Mesendoderm (in vitro differentiated cells): ENCODE measurements around the gene HECTD1. TPM values are rescaled to one million over a fixed set of nuclear protein-coding genes. Genes with fewer than 3 reads are reported as not detected.
A peak's percentile ranks its signal among the peaks of the same experiment; 100 is the strongest.
"Not testable (repeated sequence)": the region's sequence is repeated elsewhere in the genome, so short reads cannot be mapped to it uniquely, and the experiment has no call there.

Experiments
- DNase-seq: peaks from one replicate; pipeline ENCODE4 v3.0.0; 2013
- H2AK5ac ChIP-seq: 2 replicates; pipeline ENCODE4 v1.6.1; 2013; ENCODE audit warnings: low read length, inconsistent platforms
- H2BK120ac ChIP-seq: 2 replicates; pipeline ENCODE4 v1.6.1; 2013; ENCODE audit warnings: low read depth, mild to moderate bottlenecking, low read length, moderate library complexity, mixed read lengths
- H2BK15ac ChIP-seq: replicated peaks from 2 replicates; pipeline ENCODE4 v1.6.1; 2013; ENCODE audit warnings: low read depth, mild to moderate bottlenecking, moderate library complexity
- H2BK5ac ChIP-seq: 2 replicates; pipeline ENCODE4 v1.6.1; 2013; ENCODE audit warnings: low read length, inconsistent platforms
- H3K18ac ChIP-seq: 2 replicates; pipeline ENCODE4 v1.6.1; 2013; ENCODE audit warnings: mild to moderate bottlenecking, low read length, mixed read lengths
- H3K23ac ChIP-seq: one replicate; pipeline ENCODE4 v1.6.1; 2013; ENCODE audit warnings: low read length
- H3K27ac ChIP-seq: 2 replicates; pipeline ENCODE4 v1.5.1; 2013; ENCODE audit warnings: low read depth, mild to moderate bottlenecking, inconsistent platforms, low read length, moderate library complexity
- H3K27me3 ChIP-seq: 2 replicates; pipeline ENCODE4 v1.6.1; 2013; ENCODE audit warnings: low read length, control low read depth, mild to moderate bottlenecking, inconsistent platforms; ENCODE audit not compliant: insufficient read depth, poor library complexity
- H3K36me3 ChIP-seq: 2 replicates; pipeline ENCODE4 v1.6.1; 2013; ENCODE audit warnings: low read length, inconsistent platforms; ENCODE audit not compliant: control insufficient read depth, insufficient read depth
- H3K4ac ChIP-seq: one replicate; pipeline ENCODE4 v1.6.1; 2013; ENCODE audit warnings: low read depth, mild to moderate bottlenecking, low read length, moderate library complexity
- H3K4me1 ChIP-seq: 2 replicates; pipeline ENCODE4 v1.6.1; 2013; ENCODE audit warnings: low read depth, low read length, inconsistent platforms; ENCODE audit not compliant: control insufficient read depth
- H3K4me2 ChIP-seq: 2 replicates; pipeline ENCODE4 v1.6.1; 2013; ENCODE audit warnings: low read length
- H3K4me3 ChIP-seq: 2 replicates; pipeline ENCODE4 v1.5.1; 2013; ENCODE audit warnings: mild to moderate bottlenecking, low read length
- H3K56ac ChIP-seq: one replicate; pipeline ENCODE4 v1.6.1; 2013; ENCODE audit warnings: low read length
- H3K79me1 ChIP-seq: 2 replicates; pipeline ENCODE4 v1.6.1; 2013; ENCODE audit warnings: low read length, inconsistent platforms
- H3K79me2 ChIP-seq: 2 replicates; pipeline ENCODE4 v1.6.1; 2013; ENCODE audit warnings: mild to moderate bottlenecking, low read length; ENCODE audit not compliant: control insufficient read depth, insufficient read depth
- H3K9ac ChIP-seq: 2 replicates; pipeline ENCODE4 v1.6.1; 2013; ENCODE audit warnings: low read length, inconsistent platforms
- H4K5ac ChIP-seq: one replicate; pipeline ENCODE4 v1.6.1; 2013; ENCODE audit warnings: low read length
- H4K8ac ChIP-seq: one replicate; pipeline ENCODE4 v1.6.1; 2013; ENCODE audit warnings: low read depth, mild to moderate bottlenecking, control low read depth, low read length, moderate library complexity
- WGBS: extraction: QIAGEN DNeasy Blood & Tissue Kit; methylation state at CpG from one replicate; pipeline ENCODE4 v1.1.7; 2013; ENCODE audit warnings: low lambda C conversion rate, missing lambda C conversion rate; ENCODE audit not compliant: insufficient coverage; ENCODE audit errors: extremely low coverage; 5-methylcytosine and 5-hydroxymethylcytosine counted together
- polyA plus RNA-seq, 2 experiments: library from polyadenylated mRNA; stranded (reverse); fragments of 200-250 nt; gene quantifications; one replicate each; pipeline ENCODE4 v1.2.3, GENCODE V29; 2013

The HECTD1 gene
- 41.3 TPM for polyA plus RNA-seq (2013, experiment 1 of 2)
- polyA plus RNA-seq (2013, experiment 2 of 2): 41.1 TPM

DNA sequence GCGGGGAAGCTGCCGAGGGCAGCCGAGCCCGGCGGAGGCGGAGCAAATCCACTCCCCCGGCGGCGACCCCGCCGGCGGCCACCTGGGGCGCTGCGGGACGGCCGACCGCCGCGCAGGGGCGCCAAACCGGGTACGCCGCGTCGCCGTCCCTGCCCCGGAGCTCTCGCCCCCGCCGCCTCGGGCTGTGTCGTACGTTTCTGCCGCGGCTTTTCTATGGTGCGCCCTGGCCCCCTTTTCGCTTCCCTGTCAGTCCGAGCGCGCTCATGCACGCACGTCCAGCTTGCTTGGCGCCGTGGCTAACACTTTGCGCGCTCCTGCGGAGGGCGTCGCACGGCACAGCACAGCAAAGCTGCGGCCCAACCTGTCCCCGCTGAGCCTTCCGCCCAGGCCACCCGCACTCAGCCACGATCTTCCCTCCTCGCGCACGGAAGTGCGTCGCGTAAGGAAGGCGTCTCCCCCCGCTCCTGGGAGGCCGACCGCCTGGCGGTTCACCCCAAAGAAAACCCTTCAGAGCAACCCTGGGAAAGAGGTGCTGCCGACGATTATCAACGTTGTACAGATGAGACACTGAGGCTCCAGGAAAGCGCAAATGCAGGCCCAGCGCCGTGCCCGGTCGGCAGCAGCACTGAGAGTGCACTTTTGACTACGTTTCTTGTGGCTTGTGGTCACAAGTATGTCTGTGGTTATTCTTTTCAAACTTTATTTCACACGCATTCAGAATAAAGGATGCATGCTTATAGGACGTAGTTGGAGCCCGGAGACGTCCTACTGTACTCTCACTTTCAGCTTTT lies at the start of gene HECTD1:
TSS of gene HECTD1 (minus strand) at position 39 of the 791 bp plus-strand sequence. CDS start 1,857 bp downstream, outside the sequence.
- peak within 1 kb of the TSS; percentile 95 for H2BK5ac ChIP-seq
- peak within 1 kb of the TSS; percentile 78 for H3K4me2 ChIP-seq
- peak within 1 kb of the TSS; percentile 93 for H3K27ac ChIP-seq
- peak within 1 kb of the TSS; percentile 93 for H3K18ac ChIP-seq
- peaks cover 4% of the 10 kb centered on the region for H3K79me1 ChIP-seq
- peak; percentile 93 for DNase-seq
- H3K9ac ChIP-seq: peak within 1 kb of the TSS; percentile 97
- peak within 1 kb of the TSS; percentile 95 for H3K4me3 ChIP-seq
- peak within 1 kb of the TSS; percentile 59 for H4K5ac ChIP-seq
- H3K79me2 ChIP-seq: peaks cover 16% of the 10 kb centered on the region
- no peaks in the 10 kb centered on the region for H3K27me3 ChIP-seq
- H2BK120ac ChIP-seq: peak within 1 kb of the TSS; percentile 61
- H3K56ac ChIP-seq: peak within 1 kb of the TSS; percentile 98
- H3K36me3 ChIP-seq: no peaks in the 10 kb centered on the region
- no CpG with 5 or more reads among the region's 79 CpGs for WGBS
- peak within 1 kb of the TSS; percentile 83 for H3K23ac ChIP-seq
- H2AK5ac ChIP-seq: no peak within 1 kb of the TSS
- peak within 1 kb of the TSS; percentile 93 for H4K8ac ChIP-seq
- no peaks in the 10 kb centered on the region for H3K4me1 ChIP-seq
- H2BK15ac ChIP-seq: no peak within 1 kb of the TSS
- peak within 1 kb of the TSS; percentile 83 for H3K4ac ChIP-seq

DNA sequence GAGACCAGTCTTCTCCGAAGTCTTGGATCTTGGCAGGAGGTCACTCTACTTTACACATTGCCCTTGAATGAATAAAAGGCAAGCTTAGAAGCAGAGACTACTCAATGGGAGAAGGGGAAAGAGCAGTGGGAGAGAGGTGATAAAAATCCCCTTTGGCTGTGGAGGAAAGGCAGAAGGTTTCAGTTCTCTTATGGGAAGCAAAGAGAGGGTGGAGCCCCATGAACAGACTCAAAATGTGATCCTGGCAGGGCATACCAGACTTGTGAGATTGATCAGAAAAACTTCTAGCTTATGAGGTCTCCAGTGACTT lies 49.6 kb upstream of the HECTD1 start:
- no peak overlapping the region for H3K27ac ChIP-seq
- no peak overlapping the region for H2BK120ac ChIP-seq
- no peak overlapping the region for H4K5ac ChIP-seq
- no peak overlapping the region for H3K4ac ChIP-seq
- WGBS: no CpG with 5 or more reads among the region's 1 CpG
- no peak overlapping the region for H3K9ac ChIP-seq
- H4K8ac ChIP-seq: no peak overlapping the region
- H2AK5ac ChIP-seq: no peak overlapping the region
- H3K79me1 ChIP-seq: no peaks in the 10 kb centered on the region
- no peaks in the 10 kb centered on the region for H3K4me1 ChIP-seq
- H3K56ac ChIP-seq: no peak overlapping the region
- H3K79me2 ChIP-seq: no peaks in the 10 kb centered on the region
- no peak overlapping the region for H3K4me2 ChIP-seq
- no peak overlapping the region for H3K18ac ChIP-seq
- DNase-seq: no peak
- no peak overlapping the region for H3K4me3 ChIP-seq
- no peak overlapping the region for H2BK15ac ChIP-seq
- no peak overlapping the region for H3K23ac ChIP-seq
- no peak overlapping the region for H2BK5ac ChIP-seq
- H3K27me3 ChIP-seq: no peaks in the 10 kb centered on the region
- H3K36me3 ChIP-seq: no peaks in the 10 kb centered on the region

DNA sequence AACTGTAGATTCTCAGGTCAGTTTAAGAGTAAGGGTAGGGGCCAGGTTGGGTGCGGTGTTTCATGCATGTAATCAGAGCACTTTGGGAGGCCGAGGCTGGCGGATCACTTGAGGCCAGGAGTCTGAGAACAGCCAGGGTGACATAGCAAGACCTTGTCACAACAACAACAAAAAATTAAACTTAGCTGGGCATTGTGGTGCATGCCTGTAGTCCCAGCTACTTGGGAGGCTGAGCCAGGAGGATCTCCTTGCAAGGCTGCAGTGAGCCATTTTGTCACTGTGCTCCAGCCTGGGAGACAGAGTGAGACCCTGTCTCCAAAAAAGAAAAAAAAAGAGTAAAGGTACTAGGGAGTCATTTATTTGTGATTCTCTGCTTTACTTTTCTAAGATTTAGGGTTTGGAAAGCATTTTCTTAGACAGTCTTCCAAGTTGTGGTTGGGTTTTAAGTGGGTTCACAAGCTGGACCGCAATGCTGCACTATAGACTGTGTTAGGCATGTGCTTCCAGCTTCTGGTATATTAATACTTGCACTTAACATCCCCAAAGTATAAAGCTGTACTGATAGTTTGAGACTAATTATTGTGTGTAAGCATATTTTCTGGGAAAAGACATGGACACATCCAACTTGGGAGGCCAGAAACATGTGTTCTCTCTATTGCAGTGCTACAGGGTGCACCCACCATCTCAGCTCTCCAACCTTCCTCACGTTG lies 49.1 kb upstream of the HECTD1 start:
- Histone ChIP-seq H3K4me3 (no peak overlapping the region), H2BK15ac (no peak overlapping the region), H3K4ac (no peak overlapping the region), H2BK120ac (no peak overlapping the region), H3K56ac (no peak overlapping the region), H4K5ac (no peak overlapping the region), H3K79me2 (no peaks in the 10 kb centered on the region), H2AK5ac (no peak overlapping the region), H2BK5ac (no peak overlapping the region), H3K4me1 (no peaks in the 10 kb centered on the region), H3K79me1 (no peaks in the 10 kb centered on the region), H4K8ac (no peak overlapping the region), H3K18ac (no peak overlapping the region), H3K23ac (no peak overlapping the region), H3K27me3 (no peaks in the 10 kb centered on the region), H3K4me2 (no peak overlapping the region), H3K9ac (no peak overlapping the region), H3K36me3 (no peaks in the 10 kb centered on the region), H3K27ac (no peak overlapping the region)
- no CpG with 5 or more reads among the region's 5 CpGs for WGBS
- DNase-seq: no peak

DNA sequence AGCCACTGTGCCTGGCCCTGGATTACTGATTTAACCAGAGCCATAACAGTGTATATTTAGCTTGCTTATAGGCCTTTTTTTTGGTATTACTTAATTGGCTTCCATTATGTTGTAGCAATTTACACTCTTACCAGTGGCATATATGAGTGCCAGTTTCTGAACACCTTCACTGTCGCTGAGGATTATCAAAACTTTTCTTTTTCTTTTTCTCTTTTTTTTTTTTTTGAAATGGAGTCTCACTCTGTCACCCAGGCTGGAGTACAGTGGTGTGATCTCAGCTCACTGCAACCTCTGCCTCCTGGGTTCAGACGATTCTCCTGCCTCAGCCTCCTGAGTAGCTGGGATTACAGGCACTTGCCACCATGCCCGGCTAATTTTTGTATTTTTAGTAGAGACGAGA lies 48.3 kb upstream of the HECTD1 start:
- not testable (repeated sequence) for H4K8ac ChIP-seq, DNase-seq, H3K4me3 ChIP-seq, H3K79me2 ChIP-seq, H3K4me2 ChIP-seq, H3K4me1 ChIP-seq, H3K27me3 ChIP-seq, H3K23ac ChIP-seq, H2AK5ac ChIP-seq, H3K9ac ChIP-seq, H3K18ac ChIP-seq, H2BK120ac ChIP-seq, H3K27ac ChIP-seq, H3K56ac ChIP-seq, H2BK5ac ChIP-seq, H3K36me3 ChIP-seq, H3K4ac ChIP-seq, H3K79me1 ChIP-seq, H2BK15ac ChIP-seq, H4K5ac ChIP-seq
- no CpG with 5 or more reads among the region's 4 CpGs for WGBS

DNA sequence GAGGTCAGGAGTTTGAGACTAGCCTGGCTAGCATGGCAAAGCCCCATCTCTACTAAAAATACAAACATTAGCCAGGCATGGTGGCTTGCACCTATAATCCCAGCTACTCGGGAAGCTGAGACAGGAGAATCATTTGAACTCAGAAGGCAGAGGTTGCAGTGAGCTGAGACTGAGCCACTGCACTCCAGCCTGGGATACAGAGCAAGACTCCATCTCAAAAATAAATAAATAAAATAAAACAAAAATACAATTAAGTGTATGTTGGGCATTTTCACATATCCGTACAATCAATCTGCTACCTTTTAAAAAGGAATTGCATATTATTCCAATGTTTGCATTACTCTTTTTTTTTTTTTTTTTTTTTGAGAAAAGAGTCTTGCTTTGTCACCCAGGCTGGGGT lies 47.7 kb upstream of the HECTD1 start:
- Histone ChIP-seq H4K8ac (no peak overlapping the region), H3K9ac (no peak overlapping the region), H3K79me1 (no peaks in the 10 kb centered on the region), H3K79me2 (no peaks in the 10 kb centered on the region), H2AK5ac (no peak overlapping the region), H3K56ac (no peak overlapping the region), H2BK120ac (no peak overlapping the region), H3K4ac (no peak overlapping the region), H2BK5ac (no peak overlapping the region), H3K27ac (no peak overlapping the region), H2BK15ac (no peak overlapping the region), H3K36me3 (no peaks in the 10 kb centered on the region), H3K18ac (no peak overlapping the region), H4K5ac (no peak overlapping the region), H3K4me2 (no peak overlapping the region), H3K4me1 (no peaks in the 10 kb centered on the region), H3K27me3 (no peaks in the 10 kb centered on the region), H3K23ac (no peak overlapping the region), H3K4me3 (no peak overlapping the region)
- DNase-seq: no peak
- no CpG with 5 or more reads among the region's 2 CpGs for WGBS
